ENCODE results near the gene ROBO2.

Gene ROBO2

DNA sequence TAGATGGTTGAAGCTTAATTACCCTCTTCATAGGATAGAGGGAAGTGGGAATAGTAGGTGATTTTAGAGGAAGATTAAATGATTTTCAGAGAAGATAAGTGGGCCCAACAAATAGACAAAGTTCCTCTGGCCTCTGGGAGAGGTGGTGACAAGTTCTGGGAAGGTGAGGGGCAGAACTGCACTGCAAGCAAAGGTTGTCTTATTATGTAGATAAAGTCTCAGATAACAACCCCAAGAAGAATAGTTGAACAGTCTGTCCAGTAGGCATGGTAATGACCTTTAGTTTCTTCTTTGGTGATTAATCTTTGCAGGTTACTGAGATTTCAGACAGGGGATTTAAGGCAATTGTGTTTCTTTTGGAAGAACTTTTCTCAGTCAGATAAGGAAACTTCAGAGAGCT is 439.1 kb downstream of the ROBO2 start:
- no peak overlapping the region for H2AFZ ChIP-seq (ENCODE audit: low read depth)
- no peaks in the 10 kb centered on the region for H3K4me1 ChIP-seq (ENCODE audit: low read depth, poor library complexity, severe bottlenecking)
- no peak overlapping the region for H3K27ac ChIP-seq
- H3K9ac ChIP-seq, result no peak overlapping the region
- H3K36me3 ChIP-seq (ENCODE audit: insufficient read depth), result no peaks in the 10 kb centered on the region
- TF ChIP-seq, protein P1, sequence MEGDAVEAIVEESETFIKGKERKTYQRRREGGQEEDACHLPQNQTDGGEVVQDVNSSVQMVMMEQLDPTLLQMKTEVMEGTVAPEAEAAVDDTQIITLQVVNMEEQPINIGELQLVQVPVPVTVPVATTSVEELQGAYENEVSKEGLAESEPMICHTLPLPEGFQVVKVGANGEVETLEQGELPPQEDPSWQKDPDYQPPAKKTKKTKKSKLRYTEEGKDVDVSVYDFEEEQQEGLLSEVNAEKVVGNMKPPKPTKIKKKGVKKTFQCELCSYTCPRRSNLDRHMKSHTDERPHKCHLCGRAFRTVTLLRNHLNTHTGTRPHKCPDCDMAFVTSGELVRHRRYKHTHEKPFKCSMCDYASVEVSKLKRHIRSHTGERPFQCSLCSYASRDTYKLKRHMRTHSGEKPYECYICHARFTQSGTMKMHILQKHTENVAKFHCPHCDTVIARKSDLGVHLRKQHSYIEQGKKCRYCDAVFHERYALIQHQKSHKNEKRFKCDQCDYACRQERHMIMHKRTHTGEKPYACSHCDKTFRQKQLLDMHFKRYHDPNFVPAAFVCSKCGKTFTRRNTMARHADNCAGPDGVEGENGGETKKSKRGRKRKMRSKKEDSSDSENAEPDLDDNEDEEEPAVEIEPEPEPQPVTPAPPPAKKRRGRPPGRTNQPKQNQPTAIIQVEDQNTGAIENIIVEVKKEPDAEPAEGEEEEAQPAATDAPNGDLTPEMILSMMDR (conservative IDR thresholded peaks at IDR 0.05; ENCODE audit: low read depth, low read length), result no peak
- H3K4me3 ChIP-seq (IDR thresholded peaks at IDR 0.05; ENCODE audit: insufficient read depth, low read depth, low read length), result no peak overlapping the region
- H3K79me2 ChIP-seq (ENCODE audit: insufficient read depth, low read depth), result no peaks in the 10 kb centered on the region
- no peak overlapping the region for H3K4me2 ChIP-seq
- no peaks in the 10 kb centered on the region for H3K27me3 ChIP-seq (ENCODE audit: insufficient read depth, low read depth)
- H4K20me1 ChIP-seq (ENCODE audit: insufficient read depth), result no peaks in the 10 kb centered on the region

DNA sequence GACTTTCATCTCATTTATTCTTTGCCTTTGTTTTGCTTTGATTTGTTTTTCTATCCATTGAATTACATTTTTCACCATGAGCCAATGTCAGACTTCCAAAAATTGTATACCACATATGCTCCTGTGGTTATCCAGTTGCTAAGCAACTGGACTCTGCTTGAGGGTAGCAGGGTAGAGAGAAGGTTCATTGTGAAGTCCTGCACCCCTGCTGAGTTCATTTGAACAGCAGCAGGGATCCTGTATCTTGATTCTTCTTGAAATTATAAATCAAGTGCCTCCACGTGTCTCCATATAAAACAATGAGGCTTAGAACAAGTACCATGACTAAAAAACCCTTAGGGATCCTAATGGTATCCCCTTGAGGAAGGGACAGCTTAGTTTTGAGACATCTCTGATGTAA is 449.3 kb downstream of the ROBO2 start:
- H3K9ac ChIP-seq, result no peak overlapping the region
- H3K4me1 ChIP-seq (ENCODE audit: low read depth, poor library complexity, severe bottlenecking), result no peaks in the 10 kb centered on the region
- H3K4me2 ChIP-seq, result no peak overlapping the region
- H3K27ac ChIP-seq, result no peak overlapping the region
- no peaks in the 10 kb centered on the region for H4K20me1 ChIP-seq (ENCODE audit: insufficient read depth)
- H2AFZ ChIP-seq (ENCODE audit: low read depth), result no peak overlapping the region
- H3K27me3 ChIP-seq (ENCODE audit: insufficient read depth, low read depth), result no peaks in the 10 kb centered on the region
- no peaks in the 10 kb centered on the region for H3K79me2 ChIP-seq (ENCODE audit: insufficient read depth, low read depth)
- H3K4me3 ChIP-seq (IDR thresholded peaks at IDR 0.05; ENCODE audit: insufficient read depth, low read depth, low read length), result no peak overlapping the region
- TF ChIP-seq, protein P1 (conservative IDR thresholded peaks at IDR 0.05; ENCODE audit: low read depth, low read length), result no peak
- no peaks in the 10 kb centered on the region for H3K36me3 ChIP-seq (ENCODE audit: insufficient read depth)

DNA sequence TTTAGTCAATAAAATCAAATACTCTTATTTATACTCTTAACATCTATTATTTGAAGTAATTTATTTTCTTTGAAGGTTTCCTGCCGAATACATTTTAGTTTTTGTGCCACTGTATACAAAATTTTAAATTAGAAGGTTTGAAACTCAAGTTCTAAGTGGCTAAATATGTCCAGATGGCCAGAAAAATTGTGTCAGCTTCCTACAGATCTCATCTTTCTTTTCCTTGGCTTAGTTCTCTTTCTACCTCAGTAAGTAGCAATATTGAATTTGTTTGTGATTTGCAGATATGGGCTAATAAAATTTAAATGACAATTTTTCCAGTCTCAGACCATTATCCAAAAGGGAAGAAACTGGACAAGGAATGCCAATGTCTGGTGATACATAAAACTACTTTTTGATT is 452.1 kb downstream of the ROBO2 start:
- H3K36me3 ChIP-seq (ENCODE audit: insufficient read depth), result no peaks in the 10 kb centered on the region
- H3K4me3 ChIP-seq (IDR thresholded peaks at IDR 0.05; ENCODE audit: insufficient read depth, low read depth, low read length), result no peak overlapping the region
- no peaks in the 10 kb centered on the region for H3K4me1 ChIP-seq (ENCODE audit: low read depth, poor library complexity, severe bottlenecking)
- no peak overlapping the region for H3K4me2 ChIP-seq
- H3K9ac ChIP-seq, result no peak overlapping the region
- H3K27ac ChIP-seq, result no peak overlapping the region
- H3K79me2 ChIP-seq (ENCODE audit: insufficient read depth, low read depth), result no peaks in the 10 kb centered on the region
- no peaks in the 10 kb centered on the region for H4K20me1 ChIP-seq (ENCODE audit: insufficient read depth)
- no peaks in the 10 kb centered on the region for H3K27me3 ChIP-seq (ENCODE audit: insufficient read depth, low read depth)
- no peak overlapping the region for H2AFZ ChIP-seq (ENCODE audit: low read depth)
- TF ChIP-seq, protein P1 (conservative IDR thresholded peaks at IDR 0.05; ENCODE audit: low read depth, low read length), result no peak

DNA sequence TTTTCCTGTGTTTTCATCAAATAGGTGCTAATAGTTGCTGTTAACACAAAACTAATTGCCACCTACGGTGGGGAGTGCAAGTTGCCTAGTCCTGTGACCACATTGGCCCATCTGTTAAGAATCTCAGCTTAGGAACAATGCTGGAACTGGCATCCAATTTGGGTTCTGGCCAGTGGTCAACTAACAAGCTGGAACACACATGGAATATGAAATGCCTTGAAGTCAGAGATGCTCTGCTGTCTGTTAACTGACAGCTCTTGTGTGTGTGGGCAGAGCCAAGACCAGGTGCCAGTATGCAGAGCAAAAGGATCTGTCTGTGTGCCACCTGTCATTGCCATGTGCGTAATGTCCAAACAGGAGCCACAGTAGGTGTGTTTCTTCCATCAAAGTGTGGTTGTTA is 460.8 kb downstream of the ROBO2 start:
- no peak overlapping the region for H2AFZ ChIP-seq (ENCODE audit: low read depth)
- no peaks in the 10 kb centered on the region for H3K4me1 ChIP-seq (ENCODE audit: low read depth, poor library complexity, severe bottlenecking)
- no peaks in the 10 kb centered on the region for H4K20me1 ChIP-seq (ENCODE audit: insufficient read depth)
- no peaks in the 10 kb centered on the region for H3K36me3 ChIP-seq (ENCODE audit: insufficient read depth)
- TF ChIP-seq, protein P1 (conservative IDR thresholded peaks at IDR 0.05; ENCODE audit: low read depth, low read length), result no peak
- H3K27me3 ChIP-seq (ENCODE audit: insufficient read depth, low read depth), result no peaks in the 10 kb centered on the region
- H3K79me2 ChIP-seq (ENCODE audit: insufficient read depth, low read depth), result no peaks in the 10 kb centered on the region
- no peak overlapping the region for H3K27ac ChIP-seq
- no peak overlapping the region for H3K4me3 ChIP-seq (IDR thresholded peaks at IDR 0.05; ENCODE audit: insufficient read depth, low read depth, low read length)
- H3K4me2 ChIP-seq, result no peak overlapping the region
- no peak overlapping the region for H3K9ac ChIP-seq

DNA sequence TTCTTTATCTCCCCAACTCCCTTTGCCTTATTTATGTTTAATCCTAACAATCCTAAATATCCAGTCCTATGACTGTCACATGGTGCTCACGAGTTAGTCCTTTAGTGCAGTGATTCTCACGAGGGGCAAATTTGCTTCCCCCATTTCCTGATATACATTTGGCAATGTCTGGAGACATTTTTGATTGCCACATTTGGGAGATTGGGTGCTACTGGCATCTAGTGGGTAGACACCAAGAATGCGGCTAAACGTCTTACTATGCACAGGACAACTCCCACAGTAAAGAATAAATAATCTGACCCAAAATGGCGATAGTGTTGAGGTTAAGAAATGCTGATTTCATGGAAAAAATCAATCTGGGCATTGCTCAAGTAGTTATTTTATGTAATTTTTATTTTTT is 466.5 kb downstream of the ROBO2 start:
- H3K4me3 ChIP-seq (IDR thresholded peaks at IDR 0.05; ENCODE audit: insufficient read depth, low read depth, low read length), result no peak overlapping the region
- no peaks in the 10 kb centered on the region for H3K79me2 ChIP-seq (ENCODE audit: insufficient read depth, low read depth)
- H4K20me1 ChIP-seq (ENCODE audit: insufficient read depth), result no peaks in the 10 kb centered on the region
- H3K27ac ChIP-seq, result no peak overlapping the region
- no peaks in the 10 kb centered on the region for H3K36me3 ChIP-seq (ENCODE audit: insufficient read depth)
- H3K27me3 ChIP-seq (ENCODE audit: insufficient read depth, low read depth), result no peaks in the 10 kb centered on the region
- no peak overlapping the region for H2AFZ ChIP-seq (ENCODE audit: low read depth)
- TF ChIP-seq, protein P1 (conservative IDR thresholded peaks at IDR 0.05; ENCODE audit: low read depth, low read length), result no peak
- no peaks in the 10 kb centered on the region for H3K4me1 ChIP-seq (ENCODE audit: low read depth, poor library complexity, severe bottlenecking)
- H3K4me2 ChIP-seq, result no peak overlapping the region
- H3K9ac ChIP-seq, result no peak overlapping the region
